Activated CD8-positive, alpha-beta memory T cell treated with anti-CD3 and anti-CD28 coated beads for 1 hour (primary cell): Measurements from ENCODE around the gene ADCY1.

Source experiments
- DNase-seq, 2 donors: peaks; one replicate each; pipeline ENCODE4 v3.0.0-alpha.2; 2020; ENCODE audit warnings: low read depth in 1 of 2; ENCODE audit errors: extremely low read depth in 1 of 2

The ADCY1 gene

DNA sequence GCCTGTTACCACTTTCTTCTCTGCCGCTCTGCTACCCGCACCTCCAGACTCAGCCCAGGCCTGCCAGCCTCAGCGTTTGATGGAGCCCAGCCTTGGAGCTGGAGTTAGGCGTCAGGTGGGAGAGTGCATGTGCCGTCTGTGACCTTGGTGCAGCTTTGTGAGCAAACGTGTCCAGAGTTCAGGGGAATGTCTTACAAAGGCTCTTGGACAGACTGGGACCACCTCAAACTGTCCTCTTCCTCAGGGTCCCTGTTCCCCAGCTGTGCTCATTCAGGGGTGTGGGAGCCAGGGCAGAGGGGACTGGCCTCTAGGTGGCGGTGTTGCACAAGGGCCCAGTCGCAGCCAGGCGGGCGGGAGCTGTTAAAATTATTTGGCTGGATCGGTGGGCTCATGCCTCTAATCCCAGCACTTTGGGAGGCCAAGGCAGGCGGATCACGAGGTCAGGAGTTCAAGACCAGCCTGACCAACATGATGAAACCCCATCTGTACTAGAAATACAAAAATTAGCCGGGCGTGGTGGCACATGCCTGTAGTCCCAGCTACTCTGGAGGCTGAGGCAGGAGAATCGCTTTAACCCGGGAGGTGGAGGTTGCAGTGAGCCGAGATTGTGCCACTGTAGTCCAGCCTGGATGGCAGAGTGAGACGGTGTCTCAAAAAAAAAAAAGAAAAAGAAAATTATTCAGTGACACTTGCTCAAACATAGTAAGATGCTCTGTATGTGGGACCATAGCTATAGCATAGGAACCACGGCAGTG lies 89.2 kb downstream of the ADCY1 start:
- DNase-seq: no peak

DNA sequence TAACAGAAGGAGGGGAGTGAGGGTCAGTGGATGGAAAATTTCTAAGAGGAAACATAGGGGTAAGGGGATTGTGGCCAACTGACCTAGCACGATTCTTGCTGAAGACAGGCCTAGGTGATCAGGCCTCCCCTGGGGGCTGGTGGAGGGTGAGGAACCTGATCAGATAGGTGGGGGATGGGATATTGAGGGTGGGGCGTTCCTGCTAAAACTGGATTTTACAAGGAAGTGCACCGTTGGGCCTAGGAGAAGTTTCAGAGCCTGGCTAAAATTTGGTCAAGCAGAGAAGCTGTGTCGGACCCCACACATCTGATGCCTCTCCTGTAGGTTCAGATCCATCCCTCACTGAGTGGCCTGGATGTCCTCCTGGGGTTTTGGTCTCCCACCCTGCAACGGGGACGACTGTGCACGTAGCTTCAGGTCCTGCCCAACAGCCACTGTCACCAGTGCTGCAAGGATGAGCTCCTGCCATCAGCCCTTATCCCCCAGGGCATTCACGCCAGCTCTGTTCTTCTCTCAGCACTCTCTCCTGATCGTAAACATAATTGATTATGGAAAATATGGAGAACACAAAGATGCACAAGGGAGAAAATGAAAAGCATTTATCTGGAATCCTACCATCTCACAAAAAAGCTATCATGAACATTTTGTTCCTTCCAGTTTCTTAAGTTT lies 89.9 kb downstream of the ADCY1 start:
- no peak for DNase-seq

DNA sequence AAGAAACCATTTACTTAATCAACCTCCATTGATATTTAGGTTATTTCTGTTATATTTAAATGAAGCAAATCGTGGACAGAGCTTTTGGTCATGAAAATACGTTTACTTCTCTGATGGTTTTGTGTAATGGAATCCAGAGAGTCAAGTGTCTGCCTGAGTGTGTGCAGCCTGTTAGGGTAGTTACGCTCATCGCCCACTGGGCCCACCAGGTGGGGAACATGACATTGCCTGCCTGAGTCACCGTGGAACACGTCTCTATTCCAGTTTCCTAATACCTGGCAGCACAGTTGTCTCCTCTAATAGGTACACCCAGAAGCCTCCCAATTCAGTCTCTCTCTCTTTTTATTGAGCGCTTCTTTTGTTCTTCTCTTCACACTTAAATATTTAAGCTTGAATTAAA lies 91.0 kb downstream of the ADCY1 start:
- DNase-seq: no peak

DNA sequence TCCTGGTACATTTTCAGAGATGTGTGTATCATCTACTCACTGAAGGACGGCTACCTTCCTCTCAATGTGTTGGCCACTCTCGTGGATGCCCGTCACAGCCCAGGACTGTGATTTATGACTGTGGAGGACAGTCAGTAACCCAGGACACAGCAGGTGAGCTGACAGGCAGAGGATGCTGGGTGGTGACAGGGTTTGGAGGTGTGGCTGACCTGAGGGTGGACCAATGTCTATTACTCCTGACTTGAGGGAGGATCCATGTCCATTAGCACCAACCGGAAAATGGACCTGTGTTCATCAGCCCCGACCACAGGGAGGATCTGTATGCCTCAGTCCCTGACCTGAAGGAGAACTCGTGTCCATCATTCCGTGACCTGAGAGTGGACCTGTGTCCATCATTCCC lies 96.1 kb downstream of the ADCY1 start:
- DNase-seq: no peak

DNA sequence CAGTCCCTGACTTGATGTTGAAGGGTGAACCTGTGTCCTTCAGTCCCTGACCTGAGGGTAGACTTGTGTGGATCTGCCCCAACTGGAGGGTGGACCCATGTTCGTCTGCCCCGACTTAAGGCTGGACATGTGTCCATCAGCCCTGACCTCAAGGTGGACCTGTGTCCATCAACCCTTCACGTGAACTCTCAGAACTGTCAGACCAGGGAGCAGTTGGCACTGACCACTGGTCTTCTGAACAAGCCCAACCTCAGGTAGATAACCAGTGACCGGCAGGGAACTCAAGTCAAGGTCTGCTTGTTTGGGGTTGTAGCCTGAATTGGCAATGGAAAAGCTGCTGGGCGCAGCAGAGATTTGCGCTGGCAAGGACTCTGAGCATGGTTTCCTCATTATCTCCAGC lies 96.5 kb downstream of the ADCY1 start:
- DNase-seq: no peak

DNA sequence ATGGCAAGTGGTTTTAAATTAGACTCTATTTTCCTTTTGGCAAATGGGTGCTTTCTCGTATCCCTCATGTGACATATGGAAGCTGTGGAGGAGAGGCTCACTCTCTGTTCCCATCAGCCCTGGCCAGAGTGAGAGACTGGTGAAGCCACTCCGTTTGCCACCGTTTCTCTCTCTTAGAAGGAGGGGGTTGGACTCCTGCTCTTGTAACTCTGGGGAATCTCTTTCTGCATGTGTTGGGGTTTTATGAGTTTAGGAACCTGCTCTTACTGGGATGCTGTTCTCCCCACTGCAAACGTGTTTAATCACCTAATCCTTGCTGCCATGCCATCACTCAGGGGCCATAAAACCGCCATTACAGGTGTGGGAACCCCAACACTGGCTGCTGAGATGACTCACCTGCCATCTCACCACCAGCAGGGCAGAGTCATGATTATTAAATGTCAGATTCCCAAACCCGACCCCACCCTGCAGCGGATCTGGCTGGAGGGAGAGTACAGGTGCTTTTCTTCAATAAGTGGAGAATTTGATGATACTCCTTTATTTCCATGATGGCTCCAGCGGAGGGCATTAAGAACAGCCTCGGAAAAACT lies 103.2 kb downstream of the ADCY1 start:
- DNase-seq: no peak

DNA sequence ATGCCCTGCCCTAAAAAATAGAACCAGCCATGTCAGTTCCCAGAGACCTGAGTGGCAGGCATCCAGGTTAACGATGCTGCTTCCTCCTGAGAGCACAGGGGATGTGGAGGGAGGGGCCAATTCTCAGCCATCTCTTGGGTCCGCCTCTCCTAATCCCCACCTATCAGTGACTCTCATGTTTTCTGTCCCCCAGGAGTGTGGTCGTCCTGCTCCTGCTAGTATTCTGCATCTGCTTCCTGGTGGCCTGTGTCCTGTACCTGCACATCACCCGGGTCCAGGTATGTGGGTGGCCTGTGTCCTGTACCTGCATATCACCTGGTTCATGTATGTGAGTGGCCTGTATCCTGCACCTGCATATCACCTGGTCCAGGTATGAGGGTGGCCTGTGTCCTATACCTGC lies 105.3 kb downstream of the ADCY1 start:
- no peak for DNase-seq

DNA sequence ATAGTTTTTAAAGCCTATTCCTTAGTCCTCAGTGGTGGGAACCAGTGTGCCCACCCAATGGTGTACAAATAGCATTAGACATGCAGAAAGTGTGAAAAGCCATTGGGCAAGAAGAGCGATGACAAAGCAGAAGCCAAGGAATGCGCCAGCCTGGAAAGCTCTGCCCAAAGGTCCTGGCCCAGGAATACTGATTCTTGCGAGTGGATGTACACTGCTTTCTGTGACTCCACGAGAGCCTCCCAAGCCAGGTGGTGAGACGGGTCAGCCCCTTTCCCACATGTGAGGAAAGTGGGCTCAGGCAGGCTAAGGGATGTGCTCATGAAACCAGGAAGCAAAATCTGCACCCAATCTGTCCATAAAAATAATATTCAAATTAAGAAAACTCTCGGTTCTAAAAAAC lies 106.6 kb downstream of the ADCY1 start:
- DNase-seq: no peak

DNA sequence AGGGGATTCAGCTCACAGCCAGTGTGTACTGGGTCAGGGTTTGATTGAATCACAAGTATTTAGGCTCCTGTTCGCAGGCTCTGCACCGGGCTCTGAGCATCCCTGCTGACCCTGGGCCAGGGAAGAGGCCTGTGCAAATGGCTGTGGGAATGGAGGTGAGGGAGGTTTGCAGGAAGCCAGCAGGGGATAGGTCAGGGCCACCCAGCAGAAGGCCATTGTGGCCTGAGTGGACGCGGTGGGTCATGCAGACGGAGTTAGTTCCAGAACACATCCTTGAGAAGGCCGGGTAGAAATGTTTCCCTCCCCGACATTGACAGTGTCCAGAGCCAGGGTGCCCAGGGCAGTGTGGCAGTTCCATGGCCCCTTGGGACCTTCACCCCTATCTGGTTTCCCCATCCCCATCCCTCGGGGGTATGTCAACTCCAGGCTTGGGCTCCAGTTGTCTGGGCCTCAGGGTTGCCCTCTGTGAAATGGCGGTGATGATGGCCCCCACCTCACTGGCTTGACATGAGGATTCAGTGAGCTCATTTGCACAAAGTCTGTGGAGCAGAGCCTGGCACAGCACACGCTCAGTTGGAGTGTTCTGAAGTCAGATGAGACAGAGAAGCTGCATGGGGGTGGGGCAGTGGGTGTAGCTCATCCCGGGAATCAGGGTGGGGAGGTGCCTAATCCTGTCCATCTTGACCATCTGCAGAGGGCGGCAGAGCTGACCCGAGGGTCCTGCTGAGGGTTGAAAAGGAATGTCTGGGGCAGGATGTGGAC lies 107.6 kb downstream of the ADCY1 start:
- DNase-seq: no peak

DNA sequence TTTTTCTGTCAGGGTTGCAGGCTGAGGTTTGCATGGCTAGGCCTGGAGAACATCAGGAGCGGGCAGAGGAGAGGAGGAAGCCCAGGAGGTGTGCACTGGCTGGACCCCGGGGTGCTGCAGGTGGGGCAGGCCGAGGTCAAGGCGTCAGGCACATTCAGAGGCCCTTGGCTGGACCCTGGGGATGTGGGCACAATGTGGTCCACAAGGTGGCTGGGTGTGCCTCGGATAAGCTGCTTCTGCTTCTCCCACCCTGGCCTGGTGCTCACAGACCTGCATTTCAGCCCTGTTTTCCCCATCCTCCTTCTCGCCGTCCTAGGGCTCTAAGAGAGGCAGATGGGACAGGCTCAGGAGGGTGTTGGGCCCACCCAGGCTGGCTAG lies 108.2 kb downstream of the ADCY1 start:
- no peak for DNase-seq

DNA sequence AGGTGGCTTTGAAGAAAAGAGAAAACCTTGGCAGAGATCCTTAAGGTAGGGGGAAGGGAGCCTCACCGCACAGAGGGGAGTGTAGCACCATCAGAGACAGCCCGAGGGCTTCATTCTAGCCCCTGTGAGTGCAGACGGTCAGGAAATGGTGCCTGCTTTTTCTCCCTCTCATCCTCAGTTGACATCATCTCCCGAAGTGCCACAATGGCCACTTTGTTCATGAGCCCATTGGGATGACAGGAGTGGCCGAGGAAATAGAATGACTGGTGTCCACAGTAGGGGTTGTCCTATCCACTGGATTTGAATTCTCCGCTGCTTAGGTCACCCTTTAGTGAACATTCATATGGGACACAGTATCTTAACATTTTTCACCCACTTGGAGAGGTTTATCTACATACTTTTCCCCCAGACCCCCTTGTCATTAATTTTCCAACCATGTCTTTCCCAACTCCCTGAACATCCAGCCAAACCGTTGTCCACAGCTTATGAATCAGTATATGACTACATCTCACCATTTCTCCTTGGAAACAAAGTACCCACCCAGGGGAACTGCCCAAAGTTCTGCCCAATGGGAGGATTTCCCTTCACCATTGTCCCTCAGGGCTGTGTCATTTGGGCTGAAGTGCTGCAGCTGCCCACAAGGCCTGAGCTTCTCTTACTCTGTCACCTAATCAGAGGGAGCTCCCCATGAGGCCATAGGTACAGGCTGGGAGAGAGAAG lies 108.8 kb downstream of the ADCY1 start:
- no peak for DNase-seq

DNA sequence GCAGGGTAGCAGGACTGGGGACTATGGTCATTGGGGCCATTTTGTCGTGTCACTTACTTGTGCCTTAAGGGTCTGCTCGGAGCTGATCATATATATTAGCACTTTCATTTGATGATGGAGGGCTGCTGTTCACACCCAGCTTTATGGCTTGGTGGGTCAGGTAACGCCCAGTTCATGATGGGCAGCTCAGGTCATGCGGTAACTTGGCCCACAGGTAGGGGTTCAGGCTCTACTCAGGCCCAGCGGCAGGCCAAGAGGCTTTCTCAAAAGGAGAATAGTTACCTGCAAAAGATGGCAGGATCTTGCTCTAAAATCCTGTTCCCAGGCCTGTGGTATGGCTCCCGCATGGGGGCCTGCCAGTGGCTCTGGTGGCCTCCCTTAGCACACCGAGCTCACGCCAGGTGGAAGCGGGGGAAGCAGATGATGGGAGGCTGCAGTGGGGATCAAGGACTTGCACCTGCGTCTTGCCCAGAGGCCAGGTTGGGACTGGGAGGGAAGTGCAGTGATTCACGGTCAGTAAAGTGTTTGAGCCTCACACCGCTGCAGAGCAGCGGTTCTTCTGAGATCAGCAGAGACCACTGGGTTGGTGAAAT lies 109.5 kb downstream of the ADCY1 start:
- no peak for DNase-seq

DNA sequence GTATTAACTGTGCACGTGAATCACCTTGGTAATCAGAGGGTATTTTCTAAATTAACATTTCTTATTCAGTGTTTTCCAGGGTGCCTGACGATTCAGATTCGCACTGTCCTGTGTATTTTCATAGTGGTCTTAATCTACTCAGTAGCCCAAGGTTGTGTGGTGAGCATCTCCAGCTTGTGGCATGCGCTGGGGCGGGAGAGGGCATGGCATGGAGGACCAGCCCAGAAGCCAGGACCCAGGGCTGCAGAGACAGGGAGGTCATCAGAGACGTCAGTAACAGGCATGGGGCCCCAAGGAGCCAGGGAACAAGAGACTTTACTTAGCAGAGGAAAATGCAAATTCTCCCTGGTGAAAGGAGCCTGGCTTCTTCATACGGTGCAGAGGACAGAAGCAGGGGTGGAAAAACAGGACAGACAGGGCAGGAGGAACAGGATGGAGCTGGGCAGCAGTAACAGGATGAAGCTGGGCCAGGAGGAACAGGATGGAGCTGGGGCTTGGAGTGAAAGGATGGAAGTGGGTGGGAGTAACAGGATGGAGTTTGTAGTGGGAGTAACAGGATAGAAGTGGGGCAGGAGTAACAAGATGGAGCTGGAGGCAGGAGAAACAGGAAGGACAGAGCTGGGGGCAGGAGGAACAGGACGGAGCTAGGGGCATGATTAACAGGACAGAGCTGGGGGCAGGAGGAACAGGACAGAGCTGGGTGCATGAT lies 110.9 kb downstream of the ADCY1 start:
- DNase-seq: no peak

DNA sequence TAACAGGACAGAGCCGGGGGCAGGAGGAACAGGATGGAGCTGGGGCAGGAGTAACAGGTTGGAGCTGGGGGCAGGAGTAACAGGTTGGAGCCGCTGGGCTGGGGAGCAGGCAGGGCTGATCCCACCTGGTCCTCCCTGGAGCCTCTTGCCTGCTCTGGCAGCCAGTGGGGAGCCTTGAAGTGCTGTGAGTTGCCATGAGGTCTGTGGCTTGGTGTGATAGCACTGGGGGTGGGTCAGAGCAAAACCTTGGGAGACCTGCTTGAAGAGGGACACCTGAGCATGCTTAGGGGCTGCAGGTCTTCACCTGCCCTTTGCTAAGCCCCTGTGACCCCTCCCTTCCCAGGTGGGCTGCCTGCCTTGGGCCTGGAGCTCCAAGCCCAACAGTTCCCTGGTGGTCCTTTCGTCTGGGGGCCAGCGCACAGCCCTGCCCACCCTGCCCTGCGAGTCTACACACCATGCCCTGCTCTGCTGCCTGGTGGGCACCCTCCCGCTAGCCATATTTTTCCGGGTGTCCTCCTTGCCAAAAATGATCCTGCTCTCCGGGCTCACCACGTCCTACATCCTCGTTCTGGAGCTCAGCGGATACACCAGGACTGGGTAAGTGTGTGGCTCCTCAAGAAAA lies 111.6 kb downstream of the ADCY1 start:
- no peak for DNase-seq

DNA sequence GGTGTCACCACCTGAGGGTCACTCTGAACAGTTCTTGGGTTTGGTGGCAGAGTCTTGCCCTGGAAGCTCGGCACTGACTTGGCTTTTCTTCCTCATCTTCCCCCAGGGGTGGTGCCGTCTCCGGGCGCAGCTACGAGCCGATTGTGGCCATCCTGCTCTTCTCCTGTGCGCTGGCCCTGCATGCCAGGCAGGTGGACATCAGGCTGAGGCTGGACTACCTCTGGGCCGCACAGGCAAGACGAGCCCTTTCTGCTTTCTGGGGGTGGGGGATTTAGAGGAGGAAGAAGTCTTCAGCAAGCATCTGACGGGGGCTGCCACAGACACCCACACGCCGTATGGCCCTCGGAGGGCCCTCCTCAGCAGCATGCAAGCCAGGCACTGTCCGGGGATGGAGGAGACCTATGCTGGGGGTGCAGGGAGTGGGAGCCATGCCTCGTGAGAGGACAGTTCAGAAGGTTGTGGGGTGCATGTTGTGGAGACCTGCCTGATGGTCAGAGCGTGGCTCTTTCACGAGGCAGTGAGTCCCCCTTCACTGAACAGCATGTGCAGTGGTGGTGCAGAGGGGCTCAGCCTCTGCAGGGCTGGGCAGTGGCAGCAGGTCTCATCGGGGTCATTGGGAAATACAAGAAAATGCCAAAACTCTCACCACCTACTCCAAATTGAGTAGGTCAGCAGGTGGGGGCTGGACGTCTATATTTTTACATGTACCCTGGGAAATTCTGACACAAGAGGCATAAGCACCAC lies 112.4 kb downstream of the ADCY1 start:
- no peak for DNase-seq

DNA sequence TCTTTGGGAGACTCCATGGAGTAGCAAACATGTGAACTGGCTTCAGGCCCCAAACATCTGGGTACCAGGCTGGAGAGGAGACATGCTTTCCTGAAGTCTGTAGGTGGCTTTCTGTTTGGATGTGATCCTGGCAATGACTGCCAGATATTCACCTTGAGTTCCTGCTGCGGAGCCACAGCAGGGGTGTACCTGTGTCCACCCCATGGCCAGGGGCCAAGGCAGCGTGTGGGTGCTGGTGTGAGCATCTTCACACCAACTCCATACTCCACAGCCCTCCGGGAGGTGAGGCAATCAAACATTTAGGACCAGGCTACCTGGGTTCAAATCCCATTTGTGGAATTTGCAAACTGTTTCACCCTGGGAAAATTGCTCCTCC lies 113.0 kb downstream of the ADCY1 start:
- no peak for DNase-seq

DNA sequence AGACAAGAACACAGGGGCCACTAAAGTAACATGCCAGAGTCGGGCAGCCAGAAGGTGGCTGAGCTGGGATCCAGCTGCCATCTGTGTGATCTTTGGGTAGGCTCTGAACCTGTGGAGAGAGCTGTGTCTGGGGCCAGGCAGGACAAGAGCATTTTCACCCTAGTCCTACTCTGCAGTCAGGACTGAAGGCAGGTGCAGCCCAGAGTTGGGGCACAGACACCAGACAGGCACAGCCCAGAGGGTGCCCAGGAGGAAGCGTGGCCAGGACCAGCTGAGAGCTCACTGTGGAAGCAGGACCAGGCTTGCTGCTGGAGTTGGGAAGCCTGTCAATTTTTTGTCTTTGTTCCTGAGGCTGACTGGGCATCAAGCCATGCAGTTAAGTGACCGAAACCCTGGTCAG lies 113.6 kb downstream of the ADCY1 start:
- no peak for DNase-seq

DNA sequence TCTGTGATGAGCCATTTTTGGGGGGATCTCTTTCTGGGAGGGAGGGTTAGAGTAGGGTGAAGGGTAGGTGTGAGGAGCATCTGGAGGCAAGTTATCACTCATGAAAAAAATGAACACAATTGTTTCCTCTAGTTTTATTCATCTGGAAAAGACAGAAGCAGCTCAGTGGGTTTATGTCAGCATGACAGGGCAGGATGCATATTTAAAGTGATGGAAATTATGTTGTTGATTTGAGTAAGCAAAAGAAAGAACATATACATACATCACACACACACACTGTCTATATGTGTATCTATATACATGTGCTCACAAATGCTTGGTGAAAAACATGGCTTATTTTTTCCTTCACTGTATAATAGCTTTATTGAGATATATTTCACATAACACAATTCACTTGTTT lies 114.2 kb downstream of the ADCY1 start:
- no peak for DNase-seq
